SU-DHL-6 (cell line): Measurements from ENCODE around the gene WNT7B.

Experiments
- H2AFZ ChIP-seq: fragments of 200-600 bp; sonication (generic); 2 replicates; pipeline ENCODE4 v1.6.1; 2014; ENCODE audit warnings: low read depth, mild to moderate bottlenecking, moderate library complexity, mixed read lengths, antibody characterized with exemption, low read length; ENCODE audit not compliant: severe bottlenecking
- H3F3A ChIP-seq: fragments of 200-600 bp; shearing (Covaris generic); 2 replicates; pipeline ENCODE4 v1.6.0; 2016; ENCODE audit warnings: antibody characterized with exemption, mild to moderate bottlenecking; ENCODE audit not compliant: insufficient read depth
- H3K27ac ChIP-seq: fragments of 200-600 bp; sonication (generic); 2 replicates; pipeline ENCODE4 v1.5.1; 2016; ENCODE audit warnings: low read depth, mild to moderate bottlenecking, low read length, moderate library complexity, mixed read lengths
- H3K27me3 ChIP-seq: fragments of 200-600 bp; sonication (generic), shearing (Covaris generic); 2 replicates; pipeline ENCODE4 v1.6.0; 2014; ENCODE audit warnings: mild to moderate bottlenecking, low read length
- H3K36me3 ChIP-seq: fragments of 200-600 bp; sonication (generic); 2 replicates; pipeline ENCODE4 v1.6.1; 2014; ENCODE audit warnings: mild to moderate bottlenecking, low read length, mixed read lengths
- H3K4me2 ChIP-seq: fragments of 300-600, 200-600 bp; shearing (Covaris generic), sonication (generic); 2 replicates; pipeline ENCODE4 v1.6.0; 2014; ENCODE audit warnings: low read length, low read depth, mild to moderate bottlenecking; ENCODE audit not compliant: poor library complexity, severe bottlenecking
- H3K4me3 ChIP-seq: fragments of 200-600 bp; sonication (generic); 2 replicates; pipeline ENCODE4 v1.5.1; 2014; ENCODE audit warnings: antibody characterized with exemption, low read length, mild to moderate bottlenecking, mixed read lengths; ENCODE audit not compliant: insufficient read depth, poor library complexity, severe bottlenecking
- H3K79me2 ChIP-seq: fragments of 200-600 bp; sonication (generic); 2 replicates; pipeline ENCODE4 v1.6.1; 2014; ENCODE audit warnings: mild to moderate bottlenecking, low read length, moderate library complexity; ENCODE audit not compliant: insufficient read depth
- H3K9ac ChIP-seq: fragments of 200-600 bp; sonication (generic); 2 replicates; pipeline ENCODE4 v1.7.0; 2014; ENCODE audit warnings: mild to moderate bottlenecking, low read length
- H3K9me2 ChIP-seq: fragments of 200-600 bp; sonication (generic); replicated peaks from 2 replicates; pipeline ENCODE4 v1.6.1; 2014; ENCODE audit warnings: low read length; ENCODE audit not compliant: insufficient read depth
- H3K9me3 ChIP-seq: fragments of 200-600 bp; sonication (generic); 2 replicates; pipeline ENCODE4 v1.6.1; 2014; ENCODE audit warnings: low read length, mixed read lengths; ENCODE audit not compliant: insufficient read depth
- H4K20me1 ChIP-seq: fragments of 200-600 bp; sonication (generic); 2 replicates; pipeline ENCODE4 v1.6.1; 2014; ENCODE audit warnings: low read depth, mild to moderate bottlenecking, antibody characterized with exemption, low read length, moderate library complexity, mixed read lengths
- EZH2phosphoT487 ChIP-seq: fragments of 200-600 bp; sonication (generic), shearing (Covaris generic); conservative IDR thresholded peaks from 2 replicates; pipeline ENCODE4 v1.6.1; 2018; ENCODE audit warnings: mild to moderate bottlenecking, antibody characterized with exemption, low read length, moderate library complexity, mixed read lengths
- TF ChIP-seq, protein P1 (sequence below): fragments of 200-600 bp; sonication (generic); IDR thresholded peaks from one replicate; pipeline ENCODE4 v1.5.1; 2017; ENCODE audit warnings: antibody characterized with exemption, mild to moderate bottlenecking, low read length, moderate library complexity; ENCODE audit not compliant: insufficient read depth, poor library complexity, severe bottlenecking

Gene WNT7B

DNA sequence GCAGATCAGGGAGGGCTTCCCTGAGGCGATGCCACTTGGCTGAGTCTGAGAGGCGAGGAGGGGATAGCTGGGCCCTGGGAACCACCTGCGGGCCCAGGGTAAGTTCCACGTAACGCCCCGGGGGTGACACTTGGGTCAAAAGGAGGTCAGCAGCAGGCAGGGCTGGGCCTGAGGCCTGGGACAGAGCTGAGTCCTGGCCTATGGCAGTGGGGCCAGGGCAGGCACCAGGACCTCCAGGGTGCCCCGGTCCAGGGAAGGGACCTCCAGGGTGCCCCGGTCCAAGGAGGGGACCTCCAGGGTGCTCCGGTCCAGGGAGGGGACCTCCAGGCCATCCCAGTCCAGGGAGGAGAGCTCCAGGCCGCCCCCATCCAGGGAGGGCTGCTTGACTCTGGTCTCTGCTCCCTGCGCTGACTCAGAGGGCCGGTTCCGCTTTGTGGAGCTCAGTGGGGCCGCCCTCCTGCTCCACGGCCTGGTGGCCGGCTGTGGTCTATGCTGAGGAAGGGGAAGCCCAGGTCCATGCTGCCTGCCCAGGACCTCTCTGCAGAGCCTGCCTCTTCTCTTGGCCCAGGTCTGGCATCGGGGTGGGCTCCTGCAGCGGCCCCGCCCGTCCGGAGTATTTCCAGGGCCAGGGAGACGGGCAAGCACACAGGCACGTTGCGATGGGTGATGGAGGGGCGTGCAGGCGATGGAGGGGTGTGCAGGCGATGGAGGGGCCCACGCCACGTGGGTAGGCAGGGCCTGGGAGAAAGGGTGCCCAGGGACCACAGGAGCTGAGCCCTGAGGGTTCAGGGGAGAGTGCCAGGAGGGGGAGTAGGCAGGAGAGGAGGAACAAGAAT, 19.5 kb upstream of the WNT7B start:
- Histone ChIP-seq H3K9me3 (no peaks in the 10 kb centered on the region), H3K36me3 (no peaks in the 10 kb centered on the region), H3K9ac (no peak overlapping the region), H3F3A (no peaks in the 10 kb centered on the region), H2AFZ (no peak overlapping the region), H3K9me2 (no peaks in the 10 kb centered on the region), H4K20me1 (no peaks in the 10 kb centered on the region), H3K27me3 (no peaks in the 10 kb centered on the region), H3K4me2 (no peak overlapping the region), H3K4me3 (no peak overlapping the region), H3K27ac (no peak overlapping the region), H3K79me2 (no peaks in the 10 kb centered on the region)
- TF ChIP-seq, protein P1, sequence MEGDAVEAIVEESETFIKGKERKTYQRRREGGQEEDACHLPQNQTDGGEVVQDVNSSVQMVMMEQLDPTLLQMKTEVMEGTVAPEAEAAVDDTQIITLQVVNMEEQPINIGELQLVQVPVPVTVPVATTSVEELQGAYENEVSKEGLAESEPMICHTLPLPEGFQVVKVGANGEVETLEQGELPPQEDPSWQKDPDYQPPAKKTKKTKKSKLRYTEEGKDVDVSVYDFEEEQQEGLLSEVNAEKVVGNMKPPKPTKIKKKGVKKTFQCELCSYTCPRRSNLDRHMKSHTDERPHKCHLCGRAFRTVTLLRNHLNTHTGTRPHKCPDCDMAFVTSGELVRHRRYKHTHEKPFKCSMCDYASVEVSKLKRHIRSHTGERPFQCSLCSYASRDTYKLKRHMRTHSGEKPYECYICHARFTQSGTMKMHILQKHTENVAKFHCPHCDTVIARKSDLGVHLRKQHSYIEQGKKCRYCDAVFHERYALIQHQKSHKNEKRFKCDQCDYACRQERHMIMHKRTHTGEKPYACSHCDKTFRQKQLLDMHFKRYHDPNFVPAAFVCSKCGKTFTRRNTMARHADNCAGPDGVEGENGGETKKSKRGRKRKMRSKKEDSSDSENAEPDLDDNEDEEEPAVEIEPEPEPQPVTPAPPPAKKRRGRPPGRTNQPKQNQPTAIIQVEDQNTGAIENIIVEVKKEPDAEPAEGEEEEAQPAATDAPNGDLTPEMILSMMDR, result no peak
- no peak for TF ChIP-seq EZH2phosphoT487

- H3K9me3 ChIP-seq, result no peaks in the 10 kb centered on the region
- no peaks in the 10 kb centered on the region for H3K36me3 ChIP-seq
- H4K20me1 ChIP-seq, result no peaks in the 10 kb centered on the region
- no peak overlapping the region for H3K4me2 ChIP-seq
- H3K9me2 ChIP-seq, result no peaks in the 10 kb centered on the region
- no peak overlapping the region for H3K4me3 ChIP-seq
- no peaks in the 10 kb centered on the region for H3K79me2 ChIP-seq
- no peak for TF ChIP-seq EZH2phosphoT487
- TF ChIP-seq, protein P1, result no peak
- no peaks in the 10 kb centered on the region for H3K27me3 ChIP-seq
- no peak overlapping the region for H3K27ac ChIP-seq
- no peaks in the 10 kb centered on the region for H3F3A ChIP-seq
- no peak overlapping the region for H3K9ac ChIP-seq
- H2AFZ ChIP-seq, result no peak overlapping the region
Observed at GRCh38 chr22:45995405-45996101, 18.6 kb upstream of the WNT7B start.

DNA sequence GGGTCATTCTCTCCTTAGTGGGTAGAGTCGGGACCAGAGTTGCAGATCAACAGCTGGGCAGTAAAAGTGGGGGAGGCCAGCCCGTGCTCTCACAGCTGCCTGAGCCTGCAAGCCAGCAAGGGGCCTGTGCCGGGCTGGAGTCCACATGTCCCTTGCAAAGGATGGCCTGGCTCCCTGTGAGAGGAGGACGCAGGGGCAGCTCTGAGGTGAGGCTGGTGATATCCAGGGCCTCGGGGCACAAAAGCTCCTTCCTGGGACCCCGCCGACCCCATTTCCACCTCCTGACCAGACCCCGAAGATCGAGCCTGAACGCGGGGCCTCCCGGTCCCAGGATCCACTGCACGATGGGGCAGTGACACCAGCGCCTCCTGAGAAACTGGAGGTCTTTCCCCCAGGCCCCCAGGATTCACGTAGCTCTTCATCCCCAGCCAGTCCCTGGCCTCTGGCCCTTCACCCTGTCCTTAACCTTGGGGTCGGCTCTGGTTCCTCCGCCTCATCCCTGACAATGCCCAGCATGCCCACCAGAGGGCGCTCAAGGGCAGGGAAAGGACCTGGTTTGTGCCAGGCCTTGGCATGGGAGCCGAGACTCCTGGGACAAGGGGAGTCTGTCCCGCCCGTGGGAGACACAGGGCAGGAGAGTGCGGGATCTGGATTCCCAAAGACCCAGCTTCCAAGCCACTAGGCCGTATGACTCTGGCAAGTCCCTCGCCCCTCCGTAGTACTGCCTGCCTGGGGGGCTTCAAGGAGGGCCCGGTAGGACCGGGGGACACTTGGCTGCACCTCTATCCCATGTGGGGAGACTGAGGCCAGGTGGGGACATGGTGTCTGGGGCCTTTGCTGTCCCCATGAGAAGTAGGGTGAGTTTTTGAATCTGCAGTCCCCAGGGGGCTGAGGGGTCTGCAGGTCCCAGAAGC, 17.8 kb upstream of the WNT7B start:
- H3K4me2 ChIP-seq, result no peak overlapping the region
- H3K79me2 ChIP-seq, result no peaks in the 10 kb centered on the region
- H2AFZ ChIP-seq, result no peak overlapping the region
- TF ChIP-seq, protein P1, result peak; percentile 96
- TF ChIP-seq EZH2phosphoT487, result no peak
- no peaks in the 10 kb centered on the region for H3K9me3 ChIP-seq
- no peaks in the 10 kb centered on the region for H3F3A ChIP-seq
- no peak overlapping the region for H3K9ac ChIP-seq
- no peak overlapping the region for H3K4me3 ChIP-seq
- H3K36me3 ChIP-seq, result no peaks in the 10 kb centered on the region
- H3K27ac ChIP-seq, result no peak overlapping the region
- H4K20me1 ChIP-seq, result no peaks in the 10 kb centered on the region
- H3K9me2 ChIP-seq, result no peaks in the 10 kb centered on the region
- no peaks in the 10 kb centered on the region for H3K27me3 ChIP-seq
